SK-N-SH (cell line): ENCODE data around the gene CKAP4.

Source experiments
- ELF1 ChIP-seq: IDR thresholded peaks from 2 replicates; pipeline ENCODE4 v1.4.0; 2012
- EP300 ChIP-seq, 2 experiments: IDR thresholded peaks; 2 replicates each; pipeline versions ENCODE4 v1.4.0 to v1.6.1; 2012; ENCODE audit warnings: borderline replicate concordance in 1 of 2, low read depth in 1 of 2, low read length in 1 of 2
- FOXM1 ChIP-seq: IDR thresholded peaks from 2 replicates; pipeline ENCODE4 v1.4.0; 2012; ENCODE audit warnings: low read depth, mild to moderate bottlenecking
- MXI1 ChIP-seq: IDR thresholded peaks from 2 replicates; pipeline ENCODE4 v1.6.1; 2012; ENCODE audit warnings: mild to moderate bottlenecking, low read depth, low read length, improper control_type of control experiment
- POLR2AphosphoS5 ChIP-seq: IDR thresholded peaks from 2 replicates; pipeline ENCODE4 v1.6.1; 2012; ENCODE audit warnings: low read depth, low read length
- RAD21 ChIP-seq: IDR thresholded peaks from 2 replicates; pipeline ENCODE4 v1.6.1; 2012; ENCODE audit warnings: mild to moderate bottlenecking, low read length
- RCOR1 ChIP-seq: fragments of 150-350 bp; IDR thresholded peaks from 2 replicates; pipeline ENCODE4 v1.6.1; 2017; ENCODE audit warnings: antibody characterized with exemption, low read length
- SIN3A ChIP-seq: IDR thresholded peaks from 2 replicates; pipeline ENCODE4 v1.6.1; 2012; ENCODE audit warnings: low read depth, mild to moderate bottlenecking, low read length, moderate library complexity, borderline replicate concordance
- SMC3 ChIP-seq: IDR thresholded peaks from 2 replicates; pipeline ENCODE4 v1.6.1; 2012; ENCODE audit warnings: low read depth, low read length, improper control_type of control experiment
- TEAD4 ChIP-seq: IDR thresholded peaks from 2 replicates; pipeline ENCODE4 v1.4.0; 2012; ENCODE audit warnings: mild to moderate bottlenecking, borderline replicate concordance; ENCODE audit not compliant: insufficient read depth
- TF ChIP-seq, protein P1 (sequence below): fragments of 200-600 bp; sonication (generic); IDR thresholded peaks from 2 replicates; pipeline ENCODE4 v1.6.1; 2017; ENCODE audit warnings: antibody characterized with exemption, mild to moderate bottlenecking, moderate library complexity
- TF ChIP-seq, protein P2 (sequence below): IDR thresholded peaks from 2 replicates; pipeline ENCODE4 v1.4.0; 2012; ENCODE audit warnings: low read depth
- TF ChIP-seq, protein P3 (sequence below): IDR thresholded peaks from 2 replicates; pipeline ENCODE4 v1.6.1; 2012; ENCODE audit warnings: mild to moderate bottlenecking, low read depth, low read length, moderate library complexity

DNA sequence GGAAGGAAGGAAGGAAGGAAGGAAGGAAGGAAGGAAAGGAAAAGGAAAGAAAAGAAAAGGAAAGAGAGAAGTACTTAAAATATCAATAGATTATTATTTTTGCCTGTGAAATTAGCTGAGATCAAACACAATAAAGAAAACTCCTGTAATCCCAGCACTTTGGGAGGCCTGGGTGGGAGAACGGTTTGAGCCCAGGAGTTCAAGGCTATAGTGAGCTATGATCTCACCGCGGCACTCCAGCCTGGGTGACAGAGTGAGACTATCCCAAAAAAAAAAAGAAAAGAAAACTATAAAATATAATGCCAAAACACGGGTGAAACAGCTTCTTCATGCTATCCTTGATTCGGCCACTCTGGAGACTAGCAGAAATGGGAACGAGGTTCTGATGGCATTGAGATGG, 26.2 kb upstream of the CKAP4 start:
- TF ChIP-seq RAD21 (no peak), MXI1 (no peak), EP300 (IDR thresholded peaks at IDR 0.05; ENCODE audit: borderline replicate concordance in 1 of 2, low read depth in 1 of 2, low read length in 1 of 2) (no peak), POLR2AphosphoS5 (no peak), RCOR1 (no peak), ELF1 (no peak), TEAD4 (no peak), SMC3 (no peak), SIN3A (no peak), FOXM1 (no peak)
- TF ChIP-seq, protein P1, sequence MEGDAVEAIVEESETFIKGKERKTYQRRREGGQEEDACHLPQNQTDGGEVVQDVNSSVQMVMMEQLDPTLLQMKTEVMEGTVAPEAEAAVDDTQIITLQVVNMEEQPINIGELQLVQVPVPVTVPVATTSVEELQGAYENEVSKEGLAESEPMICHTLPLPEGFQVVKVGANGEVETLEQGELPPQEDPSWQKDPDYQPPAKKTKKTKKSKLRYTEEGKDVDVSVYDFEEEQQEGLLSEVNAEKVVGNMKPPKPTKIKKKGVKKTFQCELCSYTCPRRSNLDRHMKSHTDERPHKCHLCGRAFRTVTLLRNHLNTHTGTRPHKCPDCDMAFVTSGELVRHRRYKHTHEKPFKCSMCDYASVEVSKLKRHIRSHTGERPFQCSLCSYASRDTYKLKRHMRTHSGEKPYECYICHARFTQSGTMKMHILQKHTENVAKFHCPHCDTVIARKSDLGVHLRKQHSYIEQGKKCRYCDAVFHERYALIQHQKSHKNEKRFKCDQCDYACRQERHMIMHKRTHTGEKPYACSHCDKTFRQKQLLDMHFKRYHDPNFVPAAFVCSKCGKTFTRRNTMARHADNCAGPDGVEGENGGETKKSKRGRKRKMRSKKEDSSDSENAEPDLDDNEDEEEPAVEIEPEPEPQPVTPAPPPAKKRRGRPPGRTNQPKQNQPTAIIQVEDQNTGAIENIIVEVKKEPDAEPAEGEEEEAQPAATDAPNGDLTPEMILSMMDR, result no peak
- TF ChIP-seq, protein P2, sequence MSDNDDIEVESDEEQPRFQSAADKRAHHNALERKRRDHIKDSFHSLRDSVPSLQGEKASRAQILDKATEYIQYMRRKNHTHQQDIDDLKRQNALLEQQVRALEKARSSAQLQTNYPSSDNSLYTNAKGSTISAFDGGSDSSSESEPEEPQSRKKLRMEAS, result no peak
- TF ChIP-seq, protein P3, sequence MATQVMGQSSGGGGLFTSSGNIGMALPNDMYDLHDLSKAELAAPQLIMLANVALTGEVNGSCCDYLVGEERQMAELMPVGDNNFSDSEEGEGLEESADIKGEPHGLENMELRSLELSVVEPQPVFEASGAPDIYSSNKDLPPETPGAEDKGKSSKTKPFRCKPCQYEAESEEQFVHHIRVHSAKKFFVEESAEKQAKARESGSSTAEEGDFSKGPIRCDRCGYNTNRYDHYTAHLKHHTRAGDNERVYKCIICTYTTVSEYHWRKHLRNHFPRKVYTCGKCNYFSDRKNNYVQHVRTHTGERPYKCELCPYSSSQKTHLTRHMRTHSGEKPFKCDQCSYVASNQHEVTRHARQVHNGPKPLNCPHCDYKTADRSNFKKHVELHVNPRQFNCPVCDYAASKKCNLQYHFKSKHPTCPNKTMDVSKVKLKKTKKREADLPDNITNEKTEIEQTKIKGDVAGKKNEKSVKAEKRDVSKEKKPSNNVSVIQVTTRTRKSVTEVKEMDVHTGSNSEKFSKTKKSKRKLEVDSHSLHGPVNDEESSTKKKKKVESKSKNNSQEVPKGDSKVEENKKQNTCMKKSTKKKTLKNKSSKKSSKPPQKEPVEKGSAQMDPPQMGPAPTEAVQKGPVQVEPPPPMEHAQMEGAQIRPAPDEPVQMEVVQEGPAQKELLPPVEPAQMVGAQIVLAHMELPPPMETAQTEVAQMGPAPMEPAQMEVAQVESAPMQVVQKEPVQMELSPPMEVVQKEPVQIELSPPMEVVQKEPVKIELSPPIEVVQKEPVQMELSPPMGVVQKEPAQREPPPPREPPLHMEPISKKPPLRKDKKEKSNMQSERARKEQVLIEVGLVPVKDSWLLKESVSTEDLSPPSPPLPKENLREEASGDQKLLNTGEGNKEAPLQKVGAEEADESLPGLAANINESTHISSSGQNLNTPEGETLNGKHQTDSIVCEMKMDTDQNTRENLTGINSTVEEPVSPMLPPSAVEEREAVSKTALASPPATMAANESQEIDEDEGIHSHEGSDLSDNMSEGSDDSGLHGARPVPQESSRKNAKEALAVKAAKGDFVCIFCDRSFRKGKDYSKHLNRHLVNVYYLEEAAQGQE, result no peak
